Measurements from ENCODE around the gene STT3B. TPM values are rescaled to one million over a fixed set of nuclear protein-coding genes. Genes with fewer than 3 reads are reported as not detected.

STT3B gene
- total RNA-seq = 201 and 370 TPM in 2 replicates

GRCh38 chr3:31532587-31533168, at the start of gene STT3B:
TSS of gene STT3B (plus strand) at chr3:31532925. CDS start at chr3:31532999, 74 bp downstream.

Data from nasal cavity respiratory epithelium epithelial cell of viscerocranial mucosa (primary cell).